Measurements from ENCODE around the gene ENPP3. TPM values are rescaled to one million over a fixed set of nuclear protein-coding genes. Genes with fewer than 3 reads are reported as not detected.

The ENPP3 gene
- total RNA-seq, 2 experiments from 2014 or later: 1.3 to 2.3 TPM

- Histone ChIP-seq H2AFZ (ENCODE audit: low read length) (no peak overlapping the region), H3K27ac (ENCODE audit: low read depth, low read length, poor library complexity, severe bottlenecking) (no peak overlapping the region), H3K79me2 (ENCODE audit: insufficient read depth, low read depth, low read length) (no peaks in the 10 kb centered on the region), H4K20me1 (ENCODE audit: insufficient read depth, low read length) (no peaks in the 10 kb centered on the region), H3K4me1 (ENCODE audit: insufficient read depth, low read length, poor library complexity, severe bottlenecking) (no peaks in the 10 kb centered on the region), H3K4me3 (ENCODE audit: low read depth, low read length, poor library complexity, severe bottlenecking) (no peak overlapping the region), H3K4me2 (ENCODE audit: low read length) (no peak overlapping the region), H3K9me2 (ENCODE audit: insufficient read depth, low read length) (no peaks in the 10 kb centered on the region), H3K36me3 (ENCODE audit: insufficient read depth, low read length) (no peaks in the 10 kb centered on the region), H3K9me3 (ENCODE audit: low read length) (no peaks in the 10 kb centered on the region)
- intact Hi-C loops (cut with micrococcal nuclease; ENCODE audit: unreplicated experiment): no loop called here
- no peak for DNase-seq (ENCODE audit: low spot score)
- BruUV-seq (replicated peaks): no TSS peak
- TF ChIP-seq EZH2phosphoT487 (IDR thresholded peaks at IDR 0.05; ENCODE audit: borderline replicate concordance, low read depth, low read length): no peak
- no peak for TF ChIP-seq CTCF (conservative IDR thresholded peaks at IDR 0.05; ENCODE audit: low read length)
- ChIA-PET POLR2A (no interaction called here), CTCF (ENCODE audit: unreplicated experiment) (no interaction called here)
Measured at GRCh38 chr6:131761762-131762067, 124.6 kb downstream of the ENPP3 start.

GRCh38 chr6:131762984-131763383 is 125.9 kb downstream of the ENPP3 start:
- Histone ChIP-seq H2AFZ (ENCODE audit: low read length) (no peak overlapping the region), H3K4me3 (ENCODE audit: low read depth, low read length, poor library complexity, severe bottlenecking) (no peak overlapping the region), H3K4me2 (ENCODE audit: low read length) (no peak overlapping the region), H3K36me3 (ENCODE audit: insufficient read depth, low read length) (no peaks in the 10 kb centered on the region), H3K79me2 (ENCODE audit: insufficient read depth, low read depth, low read length) (no peaks in the 10 kb centered on the region), H3K9me2 (ENCODE audit: insufficient read depth, low read length) (no peaks in the 10 kb centered on the region), H3K4me1 (ENCODE audit: insufficient read depth, low read length, poor library complexity, severe bottlenecking) (no peaks in the 10 kb centered on the region), H3K27ac (ENCODE audit: low read depth, low read length, poor library complexity, severe bottlenecking) (no peak overlapping the region), H3K9me3 (ENCODE audit: low read length) (no peaks in the 10 kb centered on the region), H4K20me1 (ENCODE audit: insufficient read depth, low read length) (no peaks in the 10 kb centered on the region)
- POLR2A ChIA-PET: interaction anchor here (0.7 kb wide), 1 partner anchor 1088 kb away, joined by 3 read pairs; no protein-coding TSS in a partner anchor
- TF ChIP-seq CTCF (conservative IDR thresholded peaks at IDR 0.05; ENCODE audit: low read length) (no peak), EZH2phosphoT487 (IDR thresholded peaks at IDR 0.05; ENCODE audit: borderline replicate concordance, low read depth, low read length) (no peak)
- CTCF ChIA-PET (ENCODE audit: unreplicated experiment): no interaction called here
- intact Hi-C loops (cut with micrococcal nuclease; ENCODE audit: unreplicated experiment): no loop called here
- no peak for DNase-seq (ENCODE audit: low spot score)
- BruUV-seq (replicated peaks): no TSS peak

GRCh38 chr6:131763749-131764148 is 126.6 kb downstream of the ENPP3 start:
- ChIA-PET CTCF (ENCODE audit: unreplicated experiment) (no interaction called here), POLR2A (interaction anchor here (0.6 kb wide), 1 partner anchor 420 kb away, joined by 3 read pairs; no protein-coding TSS in a partner anchor)
- Histone ChIP-seq H3K4me1 (ENCODE audit: insufficient read depth, low read length, poor library complexity, severe bottlenecking) (no peaks in the 10 kb centered on the region), H3K4me3 (ENCODE audit: low read depth, low read length, poor library complexity, severe bottlenecking) (no peak overlapping the region), H4K20me1 (ENCODE audit: insufficient read depth, low read length) (no peaks in the 10 kb centered on the region), H3K79me2 (ENCODE audit: insufficient read depth, low read depth, low read length) (no peaks in the 10 kb centered on the region), H3K4me2 (ENCODE audit: low read length) (no peak overlapping the region), H3K9me3 (ENCODE audit: low read length) (no peaks in the 10 kb centered on the region), H3K36me3 (ENCODE audit: insufficient read depth, low read length) (no peaks in the 10 kb centered on the region), H3K9me2 (ENCODE audit: insufficient read depth, low read length) (no peaks in the 10 kb centered on the region), H2AFZ (ENCODE audit: low read length) (no peak overlapping the region), H3K27ac (ENCODE audit: low read depth, low read length, poor library complexity, severe bottlenecking) (no peak overlapping the region)
- no TSS peak for BruUV-seq (replicated peaks)
- DNase-seq (ENCODE audit: low spot score): no peak
- TF ChIP-seq EZH2phosphoT487 (IDR thresholded peaks at IDR 0.05; ENCODE audit: borderline replicate concordance, low read depth, low read length): no peak
- no peak for TF ChIP-seq CTCF (conservative IDR thresholded peaks at IDR 0.05; ENCODE audit: low read length)
- intact Hi-C loops (cut with micrococcal nuclease; ENCODE audit: unreplicated experiment): no loop called here

Data from OCI-LY7 (cell line).